NCI-H446 (cell line): ENCODE measurements around the gene GPATCH11.

ENCODE experiments used
- DNase-seq, 2 experiments: peaks; one replicate each; lab custom pipeline; 2025; lab: John Stamatoyannopoulos, UW

Gene GPATCH11

DNA sequence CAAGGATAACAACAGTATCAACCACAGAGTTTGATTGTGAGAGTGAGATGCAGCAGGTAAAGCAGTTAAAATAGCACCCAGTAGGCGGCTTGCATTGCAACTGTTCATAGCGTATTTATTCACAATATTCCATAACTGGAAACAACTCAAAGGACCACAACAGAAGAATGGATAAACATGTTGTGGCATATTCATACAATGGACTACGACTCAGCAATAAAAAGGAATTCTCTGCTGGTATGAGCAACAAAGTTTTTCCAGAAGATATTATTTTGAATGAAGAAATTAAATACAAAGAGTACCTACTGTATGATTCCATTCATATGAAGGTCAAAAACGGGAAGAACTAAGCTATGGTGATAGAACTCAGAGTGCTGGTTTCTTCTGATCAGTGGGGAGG is 25.2 kb downstream of the GPATCH11 start:
- no peak for DNase-seq

DNA sequence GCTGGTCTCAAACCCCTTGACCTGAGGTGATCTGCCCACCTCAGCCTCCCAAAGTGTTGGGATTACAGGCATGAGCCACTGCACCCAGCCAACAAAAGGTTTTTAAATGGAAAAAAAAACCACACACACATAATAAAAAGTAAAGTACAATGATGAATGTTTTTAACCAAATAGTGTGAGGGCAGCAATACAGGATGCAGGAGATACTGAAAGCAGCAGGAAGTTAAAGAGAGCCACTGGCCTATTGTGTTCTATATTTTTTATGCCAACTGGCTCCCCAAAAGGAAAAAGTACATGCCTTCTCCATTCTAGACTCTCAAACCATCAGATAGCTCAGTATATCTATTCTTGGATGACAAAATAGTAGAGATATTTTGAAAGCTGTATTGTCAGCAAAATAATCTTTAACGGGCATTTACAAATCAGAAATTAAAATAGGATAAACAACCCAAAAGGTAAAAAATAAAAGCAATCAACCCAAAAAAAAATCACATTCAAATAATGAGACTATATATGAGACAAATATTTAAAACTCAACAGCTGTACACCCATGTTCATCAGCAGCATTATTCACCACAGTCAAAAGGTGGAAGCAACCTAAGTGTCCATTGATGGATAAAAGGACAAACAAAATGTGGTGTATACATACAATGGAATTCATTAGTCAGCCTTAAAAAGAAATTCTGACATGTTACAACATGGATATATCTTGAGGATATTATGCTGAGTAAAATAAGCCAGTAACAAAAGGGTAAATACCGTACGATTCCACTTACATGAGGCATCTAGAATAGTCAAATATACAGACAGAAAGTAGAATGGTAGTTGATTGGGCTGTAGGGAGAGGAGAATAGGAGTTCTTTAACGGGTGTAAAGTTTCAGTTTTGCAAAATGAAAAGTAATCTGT is 26.2 kb downstream of the GPATCH11 start:
- DNase-seq: no peak

DNA sequence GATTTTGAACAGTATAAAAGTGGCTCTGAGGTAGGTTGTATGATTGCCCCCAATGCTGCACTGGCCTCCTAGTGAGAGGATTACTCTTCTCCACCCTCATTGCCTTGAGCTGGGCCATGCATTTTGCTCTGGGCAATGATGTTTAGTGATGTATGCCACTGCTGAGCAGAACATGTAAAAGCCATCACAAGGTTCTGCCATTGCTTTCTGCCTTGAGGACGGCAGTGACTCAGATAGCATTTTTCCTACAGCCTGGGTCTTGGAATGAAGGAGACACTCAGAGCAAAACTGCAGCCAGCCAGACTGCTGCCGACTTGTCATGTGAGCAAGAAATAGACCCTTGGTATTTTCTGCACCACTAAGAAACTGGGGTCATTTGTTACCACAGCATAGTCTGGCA is 27.6 kb downstream of the GPATCH11 start:
- no peak for DNase-seq

DNA sequence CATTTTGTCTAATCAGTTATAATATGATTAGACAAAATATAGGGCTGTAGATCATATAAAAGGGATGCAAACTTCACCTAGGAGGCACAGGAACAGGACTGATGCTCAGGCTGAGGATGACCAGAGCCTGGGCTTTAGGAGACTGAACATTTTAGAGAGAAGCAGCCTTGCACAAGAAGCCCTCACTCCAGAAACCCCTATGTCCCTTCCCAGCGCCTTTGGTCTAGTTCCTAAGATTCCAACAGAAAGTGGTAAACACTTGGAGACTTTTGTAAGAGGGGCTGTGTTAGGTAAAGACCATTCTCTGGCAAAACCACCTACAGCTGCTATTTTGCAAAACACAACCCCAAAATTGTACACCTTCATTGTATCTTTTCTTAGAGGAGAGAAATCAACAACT is 33.2 kb downstream of the GPATCH11 start:
- no peak for DNase-seq

DNA sequence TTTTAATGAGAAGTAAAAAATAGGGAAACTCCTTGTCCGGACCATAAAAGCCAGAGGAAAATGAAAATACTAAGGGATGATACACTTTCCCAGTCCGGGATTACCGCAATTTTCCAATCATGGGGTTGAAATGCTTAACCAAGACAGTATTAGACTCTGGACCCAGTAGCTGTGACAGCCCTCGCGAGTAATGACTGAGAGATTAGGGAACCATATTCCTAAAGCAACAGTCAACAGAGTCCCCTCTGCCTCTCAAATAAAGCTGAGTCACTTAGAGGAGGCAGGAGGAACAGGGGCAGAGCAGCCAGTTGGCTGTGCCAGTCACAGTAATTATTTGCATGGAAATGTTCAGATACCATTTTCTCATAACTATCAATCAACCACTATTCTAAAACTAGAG is 34.8 kb downstream of the GPATCH11 start:
- DNase-seq: no peak

DNA sequence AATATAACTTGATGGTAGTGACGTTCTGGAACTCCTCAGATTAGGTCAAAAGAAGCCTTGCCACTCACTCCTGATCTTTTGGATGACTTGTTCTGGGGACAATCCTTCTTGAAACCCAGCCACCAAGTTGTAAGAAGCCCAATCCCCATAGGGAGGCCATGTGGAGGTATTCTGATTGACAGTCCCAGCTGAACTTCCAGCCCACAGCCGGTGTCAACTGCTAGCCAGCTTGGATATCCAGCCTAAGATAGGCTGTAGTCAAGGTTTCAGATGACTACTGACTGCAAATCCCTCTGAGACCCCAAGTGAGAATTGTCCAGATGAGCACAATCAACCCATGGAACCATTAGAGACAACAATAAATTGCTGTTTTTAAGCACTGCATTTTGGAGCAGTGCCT is 41.1 kb downstream of the GPATCH11 start:
- DNase-seq: no peak

DNA sequence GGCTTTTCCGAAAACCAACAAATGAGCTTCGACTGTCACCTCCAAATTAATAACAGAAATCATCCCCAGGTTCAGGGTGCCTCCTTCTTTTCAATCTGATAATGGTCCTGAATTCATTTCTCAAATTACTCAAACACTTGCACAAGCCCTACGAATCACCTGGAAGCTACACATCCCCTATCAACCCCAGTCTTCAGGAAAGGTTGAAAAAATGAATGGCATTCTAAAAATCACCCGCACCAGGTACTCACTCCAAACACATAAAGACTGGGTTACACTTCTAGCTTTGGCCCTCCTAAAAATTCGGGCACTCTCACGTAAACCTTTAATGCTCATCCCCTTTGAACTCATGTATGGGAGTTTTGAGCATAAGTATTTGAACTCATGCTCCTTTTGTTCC is 48.6 kb downstream of the GPATCH11 start:
- no peak for DNase-seq

DNA sequence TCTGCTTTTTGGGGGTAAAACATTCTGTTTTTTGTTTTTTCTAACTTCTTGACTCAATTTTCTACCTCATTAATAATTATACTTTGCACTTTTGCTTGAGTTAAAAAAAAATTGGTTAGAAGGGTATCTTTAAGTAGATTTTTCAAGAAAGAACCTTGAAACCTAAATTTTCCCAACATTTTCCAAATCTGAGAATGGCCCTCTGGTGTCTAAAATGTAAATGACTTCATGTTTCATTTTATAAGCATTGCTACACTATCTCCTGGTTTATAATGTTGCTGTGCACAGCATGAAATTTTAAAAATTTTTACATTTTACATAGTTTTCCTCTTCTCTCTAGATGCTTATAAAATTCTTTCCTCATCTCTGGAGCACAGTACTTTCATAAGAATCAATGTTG is 58.2 kb downstream of the GPATCH11 start:
- no peak for DNase-seq

DNA sequence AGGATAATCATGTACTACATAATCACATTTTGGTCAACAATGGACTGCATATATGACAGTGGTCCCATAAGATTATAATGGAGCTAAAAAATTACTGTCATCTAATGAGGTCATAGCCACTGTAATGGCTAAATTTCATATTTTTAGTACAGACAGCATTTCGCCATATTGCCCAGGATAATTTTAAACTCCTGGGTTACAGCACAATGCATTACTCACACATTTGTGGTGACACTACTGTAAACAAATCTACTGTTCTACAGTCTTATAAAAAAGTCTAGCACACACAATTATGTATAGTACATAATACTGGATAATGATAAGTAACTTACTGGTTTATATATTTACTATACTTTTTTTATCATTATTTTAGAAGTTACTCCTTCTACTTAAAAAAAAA is 59.7 kb downstream of the GPATCH11 start:
- DNase-seq: no peak

DNA sequence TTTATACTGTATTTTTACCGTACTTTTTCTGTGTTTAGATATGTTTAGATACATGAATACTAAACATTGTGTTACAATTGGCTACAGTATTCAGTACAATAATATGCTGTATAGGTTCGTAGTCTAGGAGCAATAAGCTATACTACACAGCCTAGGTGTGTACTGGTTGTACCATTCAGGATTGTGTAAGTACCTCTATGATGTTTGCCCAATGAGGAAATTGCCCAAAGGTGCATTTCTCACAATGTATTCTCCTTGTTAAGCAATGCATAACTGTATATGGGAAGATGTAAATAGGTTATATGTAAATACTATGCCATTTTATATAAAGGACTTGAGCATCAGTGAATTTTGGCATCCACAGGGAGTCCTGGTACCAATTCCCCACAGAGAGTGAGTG is 61.7 kb downstream of the GPATCH11 start:
- DNase-seq: no peak

DNA sequence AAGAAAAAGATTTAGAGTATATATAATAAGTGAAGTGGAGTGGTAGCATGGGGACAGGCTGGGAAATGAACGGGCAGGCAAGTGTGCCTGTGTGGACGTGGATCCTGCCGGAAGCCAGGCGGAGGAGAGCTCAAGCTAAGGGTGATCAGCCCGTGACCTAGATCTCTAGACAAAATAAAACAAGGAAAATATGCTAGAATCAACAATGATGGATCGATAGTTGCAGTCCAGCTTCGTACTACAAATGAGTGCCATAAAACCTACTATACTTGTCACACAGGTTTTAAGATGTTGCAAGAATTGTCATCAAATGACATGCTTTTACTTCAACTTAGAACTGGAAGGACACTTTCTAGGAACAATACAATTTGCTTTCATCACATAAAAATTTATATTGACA is 64.0 kb downstream of the GPATCH11 start:
- no peak for DNase-seq
